CD4-positive, alpha-beta T cell (primary cell): ENCODE data around the gene CCSER1. TPM values are rescaled to one million over a fixed set of nuclear protein-coding genes. Genes with fewer than 3 reads are reported as not detected.
A peak's percentile ranks its signal among the peaks of the same experiment; 100 is the strongest.

Source experiments
- ATAC-seq: fragments of 200-7000 bp; cut with Tn5 transposase; one replicate; pipeline ENCODE4 v1.10.0; 2022; ENCODE audit warnings: mild to moderate bottlenecking; ENCODE audit not compliant: poor library complexity
- CTCF ChIA-PET: fragments of 350-600 bp; sonication (Branson Sonifier 250); formaldehyde crosslinking; loops from one replicate; lab custom pipeline; 2021; ENCODE audit warnings: antibody characterized with exemption, inconsistent platforms; lab: Charles Lee
- POLR2A ChIA-PET: fragments of 350-600 bp; sonication (Branson Sonifier 250); formaldehyde crosslinking; loops from one replicate; lab custom pipeline; 2021; ENCODE audit warnings: antibody characterized with exemption, inconsistent platforms; lab: Charles Lee
- DNase-seq, 14 experiments: peaks; one replicate each; pipeline ENCODE4 v3.0.0-alpha.2; 2013 to 2020; ENCODE audit warnings: mixed read lengths in 2 of 14
- H3K27ac ChIP-seq, 2 donors: one replicate each; pipeline versions ENCODE4 v1.5.1 to v1.7.0; 2013; ENCODE audit warnings: low read length in 2 of 2, low read depth in 1 of 2, mild to moderate bottlenecking in 1 of 2
- H3K27me3 ChIP-seq, 2 experiments: 1 replicate in 1 of 2; 2 replicates in 1 of 2; pipeline versions ENCODE4 v1.6.1 to v1.7.0; 2013; ENCODE audit warnings: low read length in 2 of 2, control low read depth in 1 of 2, mild to moderate bottlenecking in 1 of 2, moderate library complexity in 1 of 2; ENCODE audit not compliant: insufficient read depth in 2 of 2, control insufficient read depth in 1 of 2
- H3K36me3 ChIP-seq: one replicate; pipeline ENCODE4 v1.6.1; 2013; ENCODE audit warnings: low read length, control low read depth; ENCODE audit not compliant: insufficient read depth
- H3K4me1 ChIP-seq: one replicate; pipeline ENCODE4 v1.6.1; 2013; ENCODE audit warnings: low read length, control low read depth; ENCODE audit not compliant: insufficient read depth
- H3K4me3 ChIP-seq: one replicate; pipeline ENCODE4 v1.5.1; 2013; ENCODE audit warnings: mild to moderate bottlenecking, low read length, moderate library complexity
- H3K9me3 ChIP-seq, 2 experiments: 1 replicate in 1 of 2; 2 replicates in 1 of 2; pipeline versions ENCODE4 v1.6.1 to v1.7.0; 2013; ENCODE audit warnings: low read length in 2 of 2, mild to moderate bottlenecking in 2 of 2, control low read depth in 1 of 2, moderate library complexity in 1 of 2; ENCODE audit not compliant: control insufficient read depth in 1 of 2, insufficient read depth in 1 of 2
- H3K27ac Mint-ChIP-seq: one replicate; pipeline ENCODE4 v1.8.0; 2020; ENCODE audit warnings: mixed read lengths
- H3K27me3 Mint-ChIP-seq: one replicate; pipeline ENCODE4 v1.8.0; 2021; ENCODE audit warnings: mixed read lengths
- H3K36me3 Mint-ChIP-seq: one replicate; pipeline ENCODE4 v1.8.0; 2021; ENCODE audit warnings: low read depth, mixed read lengths
- H3K4me1 Mint-ChIP-seq: one replicate; pipeline ENCODE4 v1.8.0; 2021; ENCODE audit warnings: low read depth, mixed read lengths
- H3K4me3 Mint-ChIP-seq: one replicate; pipeline ENCODE4 v1.8.0; 2020; ENCODE audit warnings: mild to moderate bottlenecking, mixed read lengths
- H3K9me3 Mint-ChIP-seq: one replicate; pipeline ENCODE4 v1.8.0; 2020; ENCODE audit warnings: mixed read lengths
- intact Hi-C, 2 experiments: fragments of 100-400 bp; cut with DNase I in 1 of 2; cut with micrococcal nuclease in 1 of 2; formaldehyde crosslinking; loops; one replicate each; pipeline versions ENCODE4 v1.15.1 to v1.9.0; 2023 to 2025; cut with DNase I, micrococcal nuclease
- total RNA-seq, 174 experiments: library from RNA in 2 of 174; stranded (reverse) in 2 of 174; gene quantifications; one replicate each; pipeline ENCODE4 v1.2.3 and lab custom pipeline; 2021 to 2026
- TF ChIP-seq, protein P1 (sequence below): fragments of 200-600 bp; IDR thresholded peaks from one replicate; pipeline ENCODE4 v1.8.0; 2022; ENCODE audit warnings: antibody characterized with exemption, mild to moderate bottlenecking

CCSER1 gene
- total RNA-seq, 2 experiments from 2014 or later, result 0.36 to 0.71 TPM

DNA sequence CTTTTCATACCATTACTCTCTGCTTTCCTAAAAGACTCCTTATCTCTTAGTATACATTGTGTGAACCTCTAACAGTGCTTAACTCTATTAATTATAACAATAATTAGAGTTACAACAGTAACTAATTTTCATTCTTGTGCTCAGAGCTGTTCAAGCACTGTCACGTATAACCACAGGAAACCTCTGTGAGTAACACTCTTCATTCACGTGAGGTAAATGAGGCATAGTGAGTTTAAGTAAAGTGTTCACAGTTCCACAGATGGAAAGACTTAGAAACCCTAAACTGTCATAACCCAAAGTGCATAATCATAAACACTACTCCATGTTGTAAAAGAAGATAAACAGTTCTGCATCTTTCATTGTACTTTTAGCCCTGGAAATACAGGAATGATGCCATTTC, 222.4 kb downstream of the CCSER1 start:
- H3K27me3 ChIP-seq, result no peaks in the 10 kb centered on the region
- H3K27ac Mint-ChIP-seq, result no peak overlapping the region
- no peaks in the 10 kb centered on the region for H3K9me3 ChIP-seq
- DNase-seq (no peak), ATAC-seq (no peak)
- intact Hi-C loops, result no loop called here
- no peaks in the 10 kb centered on the region for H3K4me1 Mint-ChIP-seq
- no peaks in the 10 kb centered on the region for H3K36me3 Mint-ChIP-seq
- ChIA-PET POLR2A (no interaction called here), CTCF (no interaction called here)
- TF ChIP-seq, protein P1, sequence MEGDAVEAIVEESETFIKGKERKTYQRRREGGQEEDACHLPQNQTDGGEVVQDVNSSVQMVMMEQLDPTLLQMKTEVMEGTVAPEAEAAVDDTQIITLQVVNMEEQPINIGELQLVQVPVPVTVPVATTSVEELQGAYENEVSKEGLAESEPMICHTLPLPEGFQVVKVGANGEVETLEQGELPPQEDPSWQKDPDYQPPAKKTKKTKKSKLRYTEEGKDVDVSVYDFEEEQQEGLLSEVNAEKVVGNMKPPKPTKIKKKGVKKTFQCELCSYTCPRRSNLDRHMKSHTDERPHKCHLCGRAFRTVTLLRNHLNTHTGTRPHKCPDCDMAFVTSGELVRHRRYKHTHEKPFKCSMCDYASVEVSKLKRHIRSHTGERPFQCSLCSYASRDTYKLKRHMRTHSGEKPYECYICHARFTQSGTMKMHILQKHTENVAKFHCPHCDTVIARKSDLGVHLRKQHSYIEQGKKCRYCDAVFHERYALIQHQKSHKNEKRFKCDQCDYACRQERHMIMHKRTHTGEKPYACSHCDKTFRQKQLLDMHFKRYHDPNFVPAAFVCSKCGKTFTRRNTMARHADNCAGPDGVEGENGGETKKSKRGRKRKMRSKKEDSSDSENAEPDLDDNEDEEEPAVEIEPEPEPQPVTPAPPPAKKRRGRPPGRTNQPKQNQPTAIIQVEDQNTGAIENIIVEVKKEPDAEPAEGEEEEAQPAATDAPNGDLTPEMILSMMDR, result no peak
- no peak overlapping the region for H3K4me3 ChIP-seq
- H3K4me1 ChIP-seq, result no peaks in the 10 kb centered on the region
- H3K9me3 Mint-ChIP-seq, result no peaks in the 10 kb centered on the region
- H3K27me3 Mint-ChIP-seq, result no peaks in the 10 kb centered on the region
- no peak overlapping the region for H3K4me3 Mint-ChIP-seq
- H3K27ac ChIP-seq, result no peak overlapping the region
- H3K36me3 ChIP-seq, result no peaks in the 10 kb centered on the region

DNA sequence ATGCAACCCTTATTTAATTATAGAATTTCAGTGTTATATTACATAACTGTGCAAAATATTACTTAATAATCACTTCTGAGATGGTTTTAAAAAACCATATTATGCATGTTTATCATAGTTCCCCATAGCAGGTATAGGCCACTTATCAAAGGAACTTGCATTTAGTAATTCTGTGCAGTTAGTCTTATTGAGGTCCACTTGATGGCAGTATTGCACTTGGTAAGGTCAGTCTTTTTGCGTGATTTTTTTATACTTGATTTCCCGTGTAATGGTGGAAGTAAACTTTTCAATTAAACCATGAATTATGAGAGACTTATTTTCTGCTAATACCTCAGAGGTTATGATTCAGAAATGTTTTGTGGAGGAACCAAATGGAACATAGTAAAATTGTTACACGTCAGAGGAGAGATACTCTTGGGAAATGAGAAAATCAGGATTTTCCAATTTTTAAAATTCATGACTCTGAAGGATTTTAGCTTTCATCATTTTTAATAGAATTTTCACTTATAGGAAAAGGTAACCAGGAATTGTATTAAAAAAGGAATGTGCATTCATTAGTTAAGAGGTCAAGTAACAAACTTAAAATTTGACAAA, 230.0 kb downstream of the CCSER1 start:
- Histone ChIP-seq H3K9me3 (no peaks in the 10 kb centered on the region), H3K36me3 (no peaks in the 10 kb centered on the region), H3K4me3 (no peak overlapping the region), H3K4me1 (no peaks in the 10 kb centered on the region), H3K27me3 (no peaks in the 10 kb centered on the region), H3K27ac (no peak overlapping the region)
- ATAC-seq (no peak), DNase-seq (peak in 1 of 14 experiments; percentile 3)
- Mint-ChIP-seq H3K27me3 (no peaks in the 10 kb centered on the region), H3K9me3 (no peaks in the 10 kb centered on the region), H3K36me3 (no peaks in the 10 kb centered on the region), H3K4me1 (no peaks in the 10 kb centered on the region), H3K27ac (no peak overlapping the region), H3K4me3 (no peak overlapping the region)
- ChIA-PET CTCF (no interaction called here), POLR2A (no interaction called here)
- TF ChIP-seq, protein P1, result no peak
- intact Hi-C loops, result no loop called here

DNA sequence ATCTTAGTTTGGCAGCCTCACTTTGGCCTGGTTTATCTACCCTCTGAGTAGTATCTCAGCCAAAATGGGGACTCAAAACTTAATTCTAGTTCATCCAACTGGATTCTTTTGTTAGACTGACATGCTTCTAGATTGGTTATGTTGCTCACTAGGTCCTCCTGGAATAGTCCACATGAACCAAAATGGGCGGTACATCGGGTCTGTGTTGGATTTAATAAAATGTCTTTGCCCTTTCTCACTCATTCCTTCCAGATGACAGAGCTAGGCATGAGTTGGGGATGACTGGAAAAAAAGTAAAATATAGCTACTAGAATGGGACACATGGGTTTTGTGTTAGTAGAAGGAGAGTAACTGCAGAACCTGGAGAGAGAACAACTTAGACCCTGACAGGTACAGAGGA, 247.9 kb downstream of the CCSER1 start:
- Mint-ChIP-seq H3K4me1 (no peaks in the 10 kb centered on the region), H3K36me3 (no peaks in the 10 kb centered on the region), H3K9me3 (no peaks in the 10 kb centered on the region), H3K4me3 (no peak overlapping the region), H3K27me3 (no peaks in the 10 kb centered on the region), H3K27ac (no peak overlapping the region)
- Histone ChIP-seq H3K36me3 (no peaks in the 10 kb centered on the region), H3K27ac (no peak overlapping the region), H3K4me3 (no peak overlapping the region), H3K27me3 (no peaks in the 10 kb centered on the region), H3K9me3 (no peaks in the 10 kb centered on the region), H3K4me1 (no peaks in the 10 kb centered on the region)
- CTCF ChIA-PET, result no interaction called here
- intact Hi-C loops, result no loop called here
- TF ChIP-seq, protein P1, result no peak
- DNase-seq (no peak), ATAC-seq (no peak)
- POLR2A ChIA-PET, result no interaction called here
